Endothelial cell of umbilical vein (primary cell): Measurements from ENCODE around the gene ALPK1. TPM values are rescaled to one million over a fixed set of nuclear protein-coding genes. Genes with fewer than 3 reads are reported as not detected.

ENCODE experiments used
- BruUV-seq: library from RNA; stranded (reverse); fragments of 400-500 nt; replicated peaks from 2 replicates; lab custom pipeline; 2021; lab: Mats Ljungman, UMichigan
- CTCF ChIA-PET: fragments of 300-600, 350-600 bp; sonication (Branson Sonifier 250); formaldehyde crosslinking; loops from one replicate; lab custom pipeline; 2021; ENCODE audit warnings: antibody characterized with exemption, inconsistent platforms; lab: Charles Lee
- POLR2A ChIA-PET: fragments of 300-600, 350-600 bp; sonication (Branson Sonifier 250); formaldehyde crosslinking; loops from one replicate; lab custom pipeline; 2021; ENCODE audit warnings: antibody characterized with exemption, inconsistent platforms; lab: Charles Lee
- DNase-seq: peaks from one replicate; pipeline ENCODE4 v3.0.0-alpha.2; 2011; ENCODE audit warnings: low read depth, low spot score
- FAIRE-seq: peaks from 2 replicates; lab custom pipeline; 2011; peaks lifted over from hg19 to GRCh38; lab: Jason Lieb, UNC
- H2AFZ ChIP-seq: 2 replicates; pipeline ENCODE4 v1.6.0; 2012; ENCODE audit warnings: low read depth, low read length, control low read depth, inconsistent platforms
- H3K27ac ChIP-seq: 2 replicates; pipeline ENCODE4 v1.5.1; 2011; ENCODE audit warnings: low read depth, mild to moderate bottlenecking, control low read depth, low read length, moderate library complexity; ENCODE audit not compliant: insufficient read depth
- H3K27me3 ChIP-seq, 2 experiments: 2 replicates each; pipeline versions ENCODE4 v1.6.0 to v1.6.1; 2011; ENCODE audit warnings: low read length in 2 of 2, mixed read lengths in 1 of 2; ENCODE audit not compliant: control insufficient read depth in 2 of 2, insufficient read depth in 2 of 2
- H3K36me3 ChIP-seq, 2 experiments: 2 replicates in 1 of 2; 3 replicates in 1 of 2; pipeline ENCODE4 v1.5.1; 2011; ENCODE audit warnings: low read length in 2 of 2, mild to moderate bottlenecking in 1 of 2, moderate library complexity in 1 of 2; ENCODE audit not compliant: control insufficient read depth in 2 of 2, insufficient read depth in 2 of 2; ENCODE audit errors: extremely low read depth in 1 of 2
- H3K4me1 ChIP-seq: 3 replicates; pipeline ENCODE4 v1.5.1; 2011; ENCODE audit warnings: mild to moderate bottlenecking, low read length; ENCODE audit not compliant: control insufficient read depth, insufficient read depth; ENCODE audit errors: extremely low read depth
- H3K4me2 ChIP-seq: 2 replicates; pipeline ENCODE4 v1.6.1; 2011; ENCODE audit warnings: low read length, control low read depth, mixed read lengths; ENCODE audit not compliant: insufficient read depth
- H3K4me3 ChIP-seq, 3 experiments: fragments of 200-600 bp in 1 of 3; sonication (generic), shearing (Covaris generic) in 1 of 3; replicated peaks in 1 of 3; 2 replicates each; pipeline ENCODE4 v1.5.1; 2011 to 2016; ENCODE audit warnings: control low read depth in 3 of 3, low read length in 3 of 3, mild to moderate bottlenecking in 2 of 3, inconsistent platforms in 1 of 3, low read depth in 1 of 3, moderate library complexity in 1 of 3; ENCODE audit not compliant: insufficient read depth in 1 of 3
- H3K79me2 ChIP-seq: 2 replicates; pipeline ENCODE4 v1.6.0; 2012; ENCODE audit warnings: low read length, inconsistent platforms; ENCODE audit not compliant: control insufficient read depth, insufficient read depth
- H3K9ac ChIP-seq: replicated peaks from 2 replicates; pipeline ENCODE3; 2011; ENCODE audit warnings: low read length, control low read depth; ENCODE audit not compliant: insufficient read depth; ENCODE audit errors: extremely low read depth
- H3K9me1 ChIP-seq: replicated peaks from 3 replicates; pipeline ENCODE4 v1.6.0; 2011; ENCODE audit warnings: mild to moderate bottlenecking, low read length; ENCODE audit not compliant: control insufficient read depth, insufficient read depth; ENCODE audit errors: extremely low read depth
- H3K9me3 ChIP-seq: replicated peaks from 2 replicates; pipeline ENCODE4 v1.5.1; 2012; ENCODE audit warnings: low read length, inconsistent platforms; ENCODE audit not compliant: control insufficient read depth, insufficient read depth
- H4K20me1 ChIP-seq: replicated peaks from 2 replicates; pipeline ENCODE3; 2011; ENCODE audit warnings: mild to moderate bottlenecking, low read length; ENCODE audit not compliant: control insufficient read depth, insufficient read depth; ENCODE audit errors: extremely low read depth
- EZH2 ChIP-seq: IDR thresholded peaks from 2 replicates; pipeline ENCODE4 v1.6.1; 2012; ENCODE audit warnings: borderline replicate concordance, low read depth, mild to moderate bottlenecking, moderate library complexity, low read length, inconsistent platforms; ENCODE audit not compliant: severe bottlenecking
- FOS ChIP-seq: IDR thresholded peaks from 2 replicates; pipeline ENCODE4 v1.6.1; 2011; ENCODE audit warnings: mild to moderate bottlenecking, low read length, moderate library complexity, borderline replicate concordance; ENCODE audit not compliant: insufficient read depth
- GATA2 ChIP-seq: IDR thresholded peaks from 2 replicates; pipeline ENCODE4 v1.7.0; 2011; ENCODE audit warnings: low read depth, mild to moderate bottlenecking, moderate library complexity, mixed read lengths, low read length; ENCODE audit not compliant: insufficient read length, insufficient read depth
- MAX ChIP-seq: IDR thresholded peaks from 2 replicates; pipeline ENCODE4 v1.6.1; 2011; ENCODE audit not compliant: insufficient read depth, insufficient read length
- MYC ChIP-seq: IDR thresholded peaks from one replicate; pipeline ENCODE4 v1.6.1; 2011; ENCODE audit warnings: mild to moderate bottlenecking, low read depth, low read length
- POLR2A ChIP-seq: IDR thresholded peaks from 2 replicates; pipeline ENCODE4 v1.6.1; 2012; ENCODE audit warnings: low read depth, mild to moderate bottlenecking, control low read depth, low read length
- POLR2AphosphoS5 ChIP-seq: IDR thresholded peaks from 2 replicates; pipeline ENCODE4 v1.6.1; 2012; ENCODE audit warnings: low read depth, mild to moderate bottlenecking, control low read depth, low read length, moderate library complexity; ENCODE audit not compliant: insufficient read depth
- dilution Hi-C: fragments of 300-500 bp; cut with MboI; formaldehyde crosslinking; loops from one replicate; pipeline ENCODE4 v1.15.0; 2019; ENCODE audit warnings: low sequenced_read_pairs; ENCODE audit not compliant: extremely low pct_ligation_motif_present
- intact Hi-C: fragments of 100-400 bp; cut with micrococcal nuclease; formaldehyde crosslinking; loops from one replicate; pipeline ENCODE4 v1.10.0; 2022
- polyA plus RNA-seq, 4 experiments: library from polyadenylated mRNA; depleted of rRNA in 3 of 4; stranded (reverse) in 3 of 4; unstranded in 1 of 4; fragments of >200 nt; gene quantifications; 2 replicates each; pipeline versions ENCODE4 v1.2.1 to v1.2.3, GENCODE V29; 2011 to 2012; ENCODE audit warnings: missing spikeins in 1 of 4
- total RNA-seq: library from RNA; stranded (reverse); gene quantifications from 2 replicates; pipeline ENCODE4 v1.2.3, GENCODE V29; 2021
- TF ChIP-seq, protein P1 (sequence below), 2 donors: IDR thresholded peaks; 1 replicate in 1 of 2; 2 replicates in 1 of 2; pipeline ENCODE4 v1.5.1; 2011; ENCODE audit warnings: low read length in 2 of 2, mild to moderate bottlenecking in 2 of 2, moderate library complexity in 2 of 2, control low read depth in 1 of 2, inconsistent platforms in 1 of 2, low read depth in 1 of 2; ENCODE audit not compliant: insufficient read depth in 1 of 2; ENCODE audit errors: extremely low read depth in 1 of 2

The ALPK1 gene
- total and polyA plus RNA-seq, 2 donors (not counting 3 experiments of a cell fraction or from before 2014, with no cell fraction given): 1.4 to 5.5 TPM

DNA sequence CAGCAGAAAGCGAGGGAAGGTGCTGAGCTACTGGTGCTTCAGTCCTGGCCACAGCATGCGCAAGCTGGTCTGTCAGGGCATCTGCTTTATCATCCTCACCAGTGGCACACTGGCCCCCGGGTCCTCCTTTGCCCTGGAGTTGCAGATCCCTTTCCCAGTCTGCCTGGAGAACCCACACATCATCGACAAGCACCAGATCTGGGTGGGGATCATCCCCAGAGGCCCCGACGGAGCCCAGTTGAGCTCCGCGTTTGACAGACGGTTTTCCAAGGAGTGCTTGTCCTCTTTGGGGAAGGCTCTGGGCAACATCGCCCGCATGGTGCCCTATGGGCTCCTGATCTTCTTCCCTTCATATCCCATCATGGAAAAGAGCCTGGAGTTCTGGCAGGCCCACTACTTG is 60.3 kb downstream of the ALPK1 start:
- no peaks in the 10 kb centered on the region for H3K27me3 ChIP-seq
- H3K9me1 ChIP-seq: no peaks in the 10 kb centered on the region
- intact Hi-C loops (no loop called here), dilution Hi-C loops (no loop called here)
- H3K4me1 ChIP-seq: no peaks in the 10 kb centered on the region
- POLR2A ChIA-PET: no interaction called here
- no peak overlapping the region for H3K27ac ChIP-seq
- no peaks in the 10 kb centered on the region for H3K9me3 ChIP-seq
- H3K4me3 ChIP-seq: no peak overlapping the region
- CTCF ChIA-PET: no interaction called here
- no peak overlapping the region for H3K9ac ChIP-seq
- H3K4me2 ChIP-seq: no peak overlapping the region
- no peaks in the 10 kb centered on the region for H4K20me1 ChIP-seq
- H3K79me2 ChIP-seq: no peaks in the 10 kb centered on the region
- no peak for TF ChIP-seq MYC
- TF ChIP-seq POLR2AphosphoS5: no peak
- no peak for TF ChIP-seq EZH2
- TF ChIP-seq MAX: no peak
- TF ChIP-seq GATA2: no peak
- TF ChIP-seq FOS: no peak
- no peak for TF ChIP-seq POLR2A
- TF ChIP-seq, protein P1, sequence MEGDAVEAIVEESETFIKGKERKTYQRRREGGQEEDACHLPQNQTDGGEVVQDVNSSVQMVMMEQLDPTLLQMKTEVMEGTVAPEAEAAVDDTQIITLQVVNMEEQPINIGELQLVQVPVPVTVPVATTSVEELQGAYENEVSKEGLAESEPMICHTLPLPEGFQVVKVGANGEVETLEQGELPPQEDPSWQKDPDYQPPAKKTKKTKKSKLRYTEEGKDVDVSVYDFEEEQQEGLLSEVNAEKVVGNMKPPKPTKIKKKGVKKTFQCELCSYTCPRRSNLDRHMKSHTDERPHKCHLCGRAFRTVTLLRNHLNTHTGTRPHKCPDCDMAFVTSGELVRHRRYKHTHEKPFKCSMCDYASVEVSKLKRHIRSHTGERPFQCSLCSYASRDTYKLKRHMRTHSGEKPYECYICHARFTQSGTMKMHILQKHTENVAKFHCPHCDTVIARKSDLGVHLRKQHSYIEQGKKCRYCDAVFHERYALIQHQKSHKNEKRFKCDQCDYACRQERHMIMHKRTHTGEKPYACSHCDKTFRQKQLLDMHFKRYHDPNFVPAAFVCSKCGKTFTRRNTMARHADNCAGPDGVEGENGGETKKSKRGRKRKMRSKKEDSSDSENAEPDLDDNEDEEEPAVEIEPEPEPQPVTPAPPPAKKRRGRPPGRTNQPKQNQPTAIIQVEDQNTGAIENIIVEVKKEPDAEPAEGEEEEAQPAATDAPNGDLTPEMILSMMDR (IDR thresholded peaks at IDR 0.05; ENCODE audit: extremely low read depth in 1 of 2, insufficient read depth in 1 of 2, low read depth in 1 of 2, low read length in 2 of 2): no peak
- FAIRE-seq (no peak), DNase-seq (no peak)
- no peaks in the 10 kb centered on the region for H3K36me3 ChIP-seq
- no peak overlapping the region for H2AFZ ChIP-seq
- BruUV-seq: no TSS peak
